Ovary (tissue), 3 donors: Measurements from ENCODE around the gene PAK4.

Experiments
- CTCF ChIP-seq, 3 donors: fragments of 450-650 bp in 2 of 3; fragments of 200-600 bp in 1 of 3; IDR thresholded peaks; one replicate each; pipeline versions ENCODE4 v1.5.1 to v1.8.0; 2016 to 2022; ENCODE audit warnings: antibody characterized with exemption in 3 of 3, mild to moderate bottlenecking in 1 of 3
- POLR2A ChIP-seq: fragments of 450-650 bp; IDR thresholded peaks from one replicate; pipeline ENCODE4 v1.6.1; 2017; ENCODE audit warnings: antibody characterized with exemption, mild to moderate bottlenecking, moderate library complexity
- donor health status: DM: no; HTN: no; CAD: no.

- TF ChIP-seq CTCF (IDR thresholded peaks at IDR 0.05), result no peak
- no peak for TF ChIP-seq POLR2A
These were observed 2.5 kb upstream of the PAK4 start for GRCh38 chr19:39122934-39123731.
